SKM-1 (cell line): ENCODE results near the gene AATK.
"Not testable (repeated sequence)": the region's sequence is repeated elsewhere in the genome, so short reads cannot be mapped to it uniquely, and the experiment has no call there.

Experiments
- DNase-seq: peaks from one replicate; lab custom pipeline; 2025; ENCODE audit not compliant: unreplicated experiment; lab: John Stamatoyannopoulos, UW

The AATK gene

DNA sequence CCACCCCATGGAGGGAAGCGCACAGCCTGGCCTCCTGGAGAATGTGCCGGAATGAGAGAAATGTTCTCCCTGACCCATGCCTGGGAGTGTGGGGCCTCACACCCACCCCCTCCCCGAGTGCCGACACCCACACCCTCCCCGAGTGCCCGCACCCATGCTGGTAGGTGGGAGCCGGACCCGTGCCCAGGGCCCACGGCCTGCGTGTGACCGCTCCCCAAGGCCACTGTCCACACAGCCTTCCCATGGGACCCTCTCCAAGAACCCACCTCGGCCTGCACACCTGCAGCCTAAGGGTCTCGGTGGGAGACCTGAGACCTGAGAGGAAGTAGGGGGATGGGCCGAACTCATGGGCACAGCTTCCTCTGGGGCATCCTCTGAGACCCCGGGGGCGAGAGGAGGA lies 4.0 kb downstream of the AATK start:
- no peak for DNase-seq

DNA sequence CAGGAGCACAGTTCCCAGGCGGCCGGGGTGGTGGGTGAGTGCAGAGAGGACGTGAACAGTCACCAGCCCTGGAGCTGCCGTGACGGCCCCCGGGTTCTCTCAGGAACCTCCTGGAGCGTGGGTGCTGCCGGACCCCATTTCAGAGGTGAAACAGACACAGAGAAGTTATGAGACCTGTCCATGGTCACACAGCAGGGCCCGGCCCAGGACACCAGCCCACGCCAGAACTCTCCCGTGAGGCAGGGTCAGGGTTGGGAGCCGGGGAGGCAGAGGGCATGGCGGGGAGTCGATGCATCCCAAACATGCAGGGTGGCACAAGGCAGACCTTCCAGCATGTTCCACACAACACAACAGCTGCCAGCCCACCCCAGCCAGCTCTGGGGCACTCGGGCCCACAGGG lies 4.5 kb downstream of the AATK start:
- DNase-seq = no peak

DNA sequence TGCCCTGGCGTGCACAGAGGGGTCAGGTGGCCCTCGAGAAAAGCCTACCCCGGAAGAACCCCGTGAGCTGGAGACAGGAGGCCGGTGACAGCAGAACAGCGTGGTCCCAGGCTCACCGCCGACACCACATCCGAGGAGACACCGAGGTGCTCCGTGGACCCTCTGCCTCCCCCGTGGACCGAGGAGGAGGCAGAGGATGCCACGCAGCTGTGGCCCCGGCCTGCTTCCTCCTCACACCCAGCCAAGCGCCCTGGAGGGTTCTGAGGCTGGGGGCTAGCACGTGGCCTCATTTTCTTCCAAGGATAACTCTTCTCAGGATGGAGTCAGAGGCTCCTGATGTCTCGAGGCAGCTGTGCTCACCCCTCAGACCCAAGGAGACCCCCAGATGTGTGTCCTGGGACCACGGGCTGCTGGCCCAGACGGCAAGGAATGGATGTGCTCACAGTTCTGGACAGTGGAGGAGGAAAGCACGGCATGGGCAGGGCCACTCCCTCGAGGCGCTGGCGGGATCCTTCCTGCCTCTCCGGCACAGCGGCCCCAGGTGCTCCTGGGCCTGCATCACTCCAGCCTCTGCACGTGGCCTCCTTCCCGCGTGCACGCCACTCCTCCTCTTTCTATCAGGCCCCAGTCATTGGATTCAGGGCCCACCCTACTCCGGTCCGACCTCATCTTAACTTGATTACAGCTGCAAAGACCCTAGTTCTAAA lies 5.1 kb downstream of the AATK start:
- DNase-seq = no peak

DNA sequence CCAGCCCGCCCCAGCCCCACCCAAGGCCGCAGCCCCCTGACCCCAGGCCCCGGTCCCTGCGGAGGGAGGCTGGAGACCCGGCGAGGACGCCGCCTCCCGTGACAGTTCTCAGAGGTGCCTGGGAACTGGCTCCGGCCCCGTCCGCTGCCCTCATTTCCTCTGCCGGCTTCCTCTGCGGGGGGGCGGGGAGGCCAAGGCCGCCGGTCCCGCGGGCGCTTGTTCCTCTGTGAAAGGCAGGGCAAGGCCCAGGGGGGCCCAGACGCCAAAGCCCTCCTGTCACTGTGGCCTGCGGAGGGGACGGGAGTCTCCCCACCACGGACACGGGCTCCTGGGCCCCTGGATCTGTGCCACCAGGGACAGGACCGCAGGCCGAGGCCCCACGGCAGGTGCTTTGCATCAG lies 5.7 kb downstream of the AATK start:
- no peak for DNase-seq

DNA sequence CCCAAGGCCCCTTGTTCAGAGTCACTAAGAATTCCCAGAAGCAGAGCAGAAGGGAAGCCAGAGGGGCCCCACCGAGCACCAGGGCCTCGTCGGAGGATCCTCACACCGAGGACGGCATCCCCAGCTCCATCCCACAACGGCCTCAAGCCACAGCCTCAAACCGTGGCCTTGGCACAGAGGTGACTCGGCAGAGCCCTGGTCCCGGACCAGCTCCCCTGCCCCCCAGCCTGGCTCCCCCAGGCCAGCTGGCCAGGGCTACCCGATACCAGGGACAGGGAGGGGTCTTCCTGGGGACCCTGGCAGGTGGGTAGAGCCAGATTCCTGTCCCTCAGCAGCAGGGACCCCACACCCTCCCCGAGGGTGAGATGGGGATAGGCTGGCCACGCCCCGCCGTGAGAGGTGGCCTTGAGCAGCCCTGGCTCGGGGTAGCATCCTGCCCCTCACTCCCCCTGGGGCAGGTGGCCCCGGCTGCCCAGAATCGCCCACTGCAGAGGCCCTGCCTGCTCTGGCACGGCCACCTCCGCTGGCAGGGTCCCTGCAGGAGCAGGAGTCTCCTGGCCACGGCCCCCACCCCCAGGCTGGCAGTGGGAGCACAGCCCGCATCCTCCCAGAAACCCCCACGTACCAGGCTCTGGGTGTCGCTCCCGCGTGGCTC lies 6.3 kb downstream of the AATK start:
- no peak for DNase-seq

DNA sequence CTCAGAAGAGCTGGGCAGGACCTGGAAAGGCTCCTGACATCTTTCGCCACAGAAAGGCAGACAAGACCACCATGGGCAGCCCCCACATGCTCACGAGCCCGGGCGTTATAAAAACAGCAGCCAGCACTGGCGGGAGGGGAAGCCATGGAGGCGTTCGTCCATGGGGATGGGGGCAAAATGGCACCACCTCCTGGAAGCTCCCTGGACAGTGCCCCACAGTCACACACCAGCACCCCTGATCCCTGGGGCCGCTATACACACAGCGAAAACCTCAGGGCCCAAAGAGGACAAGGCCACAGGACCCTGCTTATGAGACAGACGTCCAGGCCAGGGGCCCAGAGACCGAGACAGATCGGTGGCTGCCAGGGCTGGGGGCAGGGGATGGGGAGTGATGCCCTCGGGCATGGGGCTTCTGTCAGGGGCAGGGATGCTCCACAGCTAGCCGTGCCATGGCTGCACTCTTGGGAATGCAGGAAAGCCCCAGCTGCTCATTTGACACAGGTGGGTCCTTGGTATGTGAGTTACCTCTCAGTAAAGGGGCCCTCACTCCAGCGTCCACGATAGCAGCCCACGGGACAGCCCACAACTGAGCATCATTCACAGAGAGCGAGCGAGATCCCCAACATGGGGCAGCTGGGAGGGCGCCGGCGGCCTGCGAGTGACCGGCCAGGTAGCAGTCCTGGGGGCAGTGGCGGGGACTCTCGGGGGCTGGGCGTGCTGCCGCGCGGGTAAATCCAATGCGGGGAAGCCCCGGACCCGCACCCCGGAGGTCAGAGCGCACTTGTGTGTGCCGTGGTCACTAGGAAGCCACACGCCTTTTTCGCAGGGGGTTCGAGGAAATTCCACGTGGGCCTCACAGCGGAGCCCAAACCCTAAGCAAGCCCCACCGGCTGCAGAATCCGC lies 7.1 kb downstream of the AATK start:
- DNase-seq = no peak

DNA sequence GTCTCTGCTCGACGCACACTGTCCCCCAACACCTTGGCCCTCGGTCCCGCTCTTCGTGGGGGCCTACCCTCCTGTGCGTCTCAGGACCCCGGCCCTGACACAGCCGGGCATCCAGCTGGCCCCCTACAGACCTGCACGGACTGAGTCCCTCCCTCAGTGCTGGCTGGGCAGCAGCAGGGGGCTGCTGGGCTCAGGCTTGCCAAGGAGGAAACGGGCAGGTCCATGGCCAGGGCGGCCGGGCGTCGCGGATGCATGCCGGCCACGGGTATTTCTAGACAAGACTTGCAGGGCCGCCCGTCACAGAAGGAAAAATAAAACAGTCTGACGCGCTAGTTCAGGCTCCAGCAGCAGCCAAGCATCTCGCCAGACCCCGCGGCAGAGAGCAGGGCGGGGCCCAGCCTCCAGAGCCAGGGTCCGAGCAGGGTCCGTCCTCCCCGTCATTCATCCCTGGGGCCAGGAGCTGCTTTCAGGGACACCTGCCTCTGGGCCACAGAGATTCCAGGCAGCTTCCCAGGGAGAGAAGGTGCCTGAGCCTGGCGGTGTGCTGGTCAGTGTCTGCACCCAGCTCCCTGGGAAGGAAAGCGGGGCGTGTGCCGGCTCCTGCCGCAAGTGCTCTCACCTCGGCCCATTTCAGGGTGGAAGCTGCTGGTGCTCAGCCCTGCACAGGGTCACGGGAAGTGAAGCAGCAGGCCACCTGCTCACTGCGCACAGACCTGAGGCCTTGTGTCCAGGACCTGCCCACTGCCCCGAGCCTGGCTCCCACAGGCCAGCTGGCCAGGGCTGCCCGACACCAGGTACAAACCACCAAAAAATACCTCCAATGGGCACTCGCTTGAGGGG lies 8.0 kb downstream of the AATK start:
- DNase-seq = no peak

DNA sequence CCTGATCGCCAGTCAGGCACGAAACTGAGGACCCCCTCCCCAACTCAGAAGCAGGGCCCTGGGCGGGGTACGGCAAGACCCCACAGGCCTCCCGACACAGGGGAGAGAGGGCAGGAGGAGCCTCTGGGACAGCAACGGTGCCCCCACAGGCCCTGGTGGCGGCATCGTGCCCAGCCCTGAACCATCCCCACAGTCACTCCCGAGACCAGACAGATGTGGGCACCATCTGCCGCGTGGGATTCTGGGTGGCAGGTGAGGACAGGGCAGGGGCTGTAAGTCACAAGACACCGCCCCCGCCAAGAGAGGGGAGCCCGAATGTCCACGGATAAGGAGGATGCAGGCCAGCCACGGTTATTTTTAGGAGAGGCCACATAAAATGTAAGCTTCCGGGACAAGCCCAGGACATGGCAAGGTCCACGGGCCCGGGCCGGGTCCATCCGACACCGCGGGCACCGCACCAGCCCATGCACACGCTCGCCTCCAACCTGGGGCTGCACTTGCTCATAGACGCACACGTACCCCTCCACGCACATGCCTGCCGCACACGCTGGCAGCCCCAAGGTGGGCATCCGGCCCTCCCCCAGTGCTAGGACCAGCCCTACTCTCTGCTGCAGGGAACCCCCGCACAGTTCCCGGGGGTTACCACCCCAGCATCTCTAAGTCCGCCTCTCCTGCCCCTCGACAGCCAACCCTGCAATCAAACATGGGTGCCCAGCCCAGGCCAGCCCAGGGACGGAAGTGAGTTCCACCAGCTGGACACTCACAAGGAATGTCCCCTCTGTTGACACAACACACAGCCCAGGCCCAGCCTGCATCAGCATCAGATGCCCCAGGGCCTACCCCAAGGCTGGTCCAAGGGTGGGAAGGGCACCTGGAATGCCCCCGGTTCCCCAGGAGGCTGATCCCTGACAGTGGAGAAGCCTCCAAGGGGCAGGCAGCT lies 8.9 kb downstream of the AATK start:
- no peak for DNase-seq

DNA sequence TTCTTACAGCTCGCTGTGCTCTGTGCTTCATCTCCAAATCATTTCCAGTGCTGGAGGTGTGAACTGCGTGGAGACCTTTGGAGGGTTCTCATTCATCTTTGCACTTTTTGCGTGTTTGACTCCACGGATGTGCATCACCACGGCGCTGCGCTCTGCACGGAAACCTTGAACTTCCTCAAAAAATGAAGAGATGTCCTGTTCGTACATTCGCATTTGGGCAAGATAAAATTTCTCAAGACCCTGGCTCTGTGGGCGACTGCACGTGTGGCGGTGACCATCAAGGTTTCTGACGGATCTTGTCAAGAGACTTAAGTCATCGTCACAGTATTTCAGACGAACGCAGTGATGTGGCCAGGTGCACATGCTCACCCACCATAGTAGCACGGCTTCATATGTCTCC lies 11.1 kb downstream of the AATK start:
- DNase-seq = no peak

DNA sequence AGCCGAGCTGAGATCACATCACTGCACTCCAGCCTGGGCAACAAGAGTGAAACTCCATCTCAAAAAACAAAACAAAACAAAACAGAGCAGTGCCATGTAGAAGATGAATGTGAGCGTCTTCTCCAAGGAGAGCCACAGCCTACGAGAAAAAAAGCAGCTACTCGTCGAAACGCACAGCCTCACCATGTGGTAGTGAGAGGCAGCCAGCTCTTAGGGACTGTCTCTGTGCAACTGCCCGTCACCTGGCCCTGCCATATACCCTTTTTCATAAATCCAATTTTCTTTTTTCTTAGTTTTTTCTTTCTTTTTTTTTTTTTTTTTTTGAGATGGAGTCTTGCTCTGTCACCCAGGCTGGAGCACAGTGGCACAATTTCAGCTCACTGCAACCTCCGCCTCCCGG lies 12.0 kb downstream of the AATK start:
- not testable (repeated sequence) for DNase-seq

DNA sequence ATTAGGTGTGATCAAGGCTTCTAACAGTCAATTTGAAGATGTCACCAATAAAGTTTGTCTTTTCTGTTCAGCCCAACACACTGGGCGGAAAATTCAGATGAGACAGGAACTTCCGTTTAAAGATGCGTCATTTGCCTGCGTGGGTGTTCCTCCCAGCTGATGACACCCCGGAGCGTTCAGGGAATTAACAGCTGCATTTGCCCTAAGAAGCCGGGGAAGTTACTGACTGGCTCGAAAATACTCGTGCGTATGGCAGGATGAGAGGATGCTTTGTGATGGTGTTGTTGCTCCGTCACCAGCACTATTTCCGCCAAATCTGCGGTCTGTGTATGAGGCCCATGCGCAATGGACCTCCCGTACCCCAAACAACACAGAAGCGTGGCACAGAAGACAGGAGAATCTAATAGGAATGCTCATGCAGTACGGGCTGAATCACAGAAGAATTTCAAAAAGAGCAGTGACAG lies 12.6 kb downstream of the AATK start:
- DNase-seq = no peak

DNA sequence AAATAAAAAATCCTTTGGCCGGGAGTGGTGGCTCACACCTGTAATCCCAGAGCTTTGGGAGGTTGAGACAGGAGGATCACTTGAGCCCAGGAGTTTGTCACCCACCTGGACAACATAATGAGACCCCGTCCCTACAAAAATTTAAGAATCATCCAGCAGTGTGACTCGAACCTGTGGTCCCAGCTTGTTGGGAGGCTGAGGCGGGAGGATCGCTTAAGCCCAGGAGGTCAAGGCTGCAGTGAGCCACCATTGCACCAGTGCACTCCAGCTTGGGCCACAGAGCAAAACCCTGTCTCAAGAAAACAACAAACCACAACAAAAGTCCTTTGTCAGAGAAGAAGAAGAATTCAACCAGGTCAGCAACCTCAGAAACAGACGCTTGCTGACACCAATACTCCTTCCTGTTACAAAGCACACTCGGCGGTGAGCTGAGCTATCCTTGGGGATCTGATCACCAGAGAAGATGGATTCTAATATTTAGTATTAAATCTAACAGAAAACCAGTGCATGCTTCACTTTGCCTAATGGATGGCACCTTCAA lies 13.7 kb downstream of the AATK start:
- DNase-seq = no peak

DNA sequence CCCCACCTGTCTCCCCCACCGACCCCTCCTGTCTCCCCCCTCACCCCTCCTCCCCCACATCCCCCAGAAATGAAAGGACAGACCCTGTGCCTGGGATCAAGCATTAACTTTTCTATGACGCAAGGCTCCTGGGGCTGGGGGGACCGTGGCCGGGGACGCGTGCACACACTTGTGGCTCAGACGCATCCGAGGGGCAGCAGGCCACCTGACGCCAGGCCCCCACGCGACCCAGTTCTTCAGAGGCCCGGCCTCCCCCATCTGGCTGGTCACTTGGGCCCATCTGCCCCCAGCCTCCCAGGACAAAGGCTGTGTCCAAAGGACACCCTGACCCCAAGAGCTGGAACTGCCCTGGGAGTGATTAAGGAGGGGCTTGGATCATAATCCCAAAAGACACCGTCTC lies 14.7 kb downstream of the AATK start:
- no peak for DNase-seq

DNA sequence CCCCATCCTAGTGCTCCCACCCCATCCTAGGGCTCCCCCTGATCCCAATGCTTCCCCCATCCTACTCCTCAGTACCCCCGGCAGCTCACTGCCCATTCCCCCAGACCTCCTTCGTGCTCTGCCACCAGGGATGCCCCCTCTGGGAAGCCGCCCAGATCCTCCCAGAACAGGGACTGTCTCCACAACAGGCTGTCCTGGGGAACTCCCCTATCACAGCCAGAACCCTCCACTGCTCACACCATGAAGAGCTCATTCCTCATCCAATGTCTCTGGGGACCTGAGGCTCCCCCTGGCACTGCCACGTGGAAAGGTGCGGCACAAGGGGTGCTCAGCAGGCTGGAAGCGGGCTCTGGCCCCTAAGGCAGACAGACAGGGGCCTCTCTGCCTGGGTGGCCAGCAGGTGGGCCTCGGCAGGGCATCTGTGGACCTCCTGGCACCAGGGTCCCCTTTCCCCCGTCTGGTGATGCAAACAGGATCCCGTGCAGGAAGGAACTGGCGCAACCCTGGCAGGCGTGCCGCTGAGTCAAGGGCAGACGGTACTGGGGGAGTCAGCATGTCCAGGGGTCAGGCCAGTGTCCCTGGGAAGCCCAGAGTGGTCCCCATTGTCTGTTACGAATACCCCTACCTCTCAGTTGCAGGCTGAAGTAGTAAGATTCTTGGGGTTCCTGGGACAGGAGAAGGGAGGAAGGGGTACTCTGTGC lies 15.5 kb downstream of the AATK start:
- DNase-seq = peak; percentile 18

DNA sequence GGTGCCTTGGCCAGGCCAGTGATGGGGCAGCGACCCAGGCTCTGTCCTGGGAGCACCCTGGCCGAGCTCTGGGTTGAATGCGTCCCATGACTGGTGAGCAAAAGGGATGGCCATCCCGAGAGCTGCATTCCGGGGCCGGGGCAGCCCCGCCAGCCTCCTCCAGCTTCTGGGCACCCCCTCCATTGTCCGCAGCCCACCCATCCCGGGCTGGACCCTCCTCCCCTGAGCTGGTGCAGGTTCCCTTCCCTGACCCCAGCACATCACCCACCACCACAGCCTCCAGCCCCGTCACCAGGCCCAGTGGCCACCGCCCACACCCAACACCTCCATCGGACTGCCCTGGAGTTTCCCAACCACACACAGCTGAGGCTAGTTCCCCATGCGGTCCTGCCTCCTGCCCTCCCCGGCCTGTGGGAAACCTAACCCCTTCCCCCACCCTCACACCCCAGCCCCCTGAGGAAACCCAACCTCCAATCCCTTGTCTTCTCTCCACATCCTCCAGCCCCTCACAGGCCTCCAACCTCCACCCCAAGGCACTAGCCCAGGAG lies 17.0 kb downstream of the AATK start:
- no peak for DNase-seq

DNA sequence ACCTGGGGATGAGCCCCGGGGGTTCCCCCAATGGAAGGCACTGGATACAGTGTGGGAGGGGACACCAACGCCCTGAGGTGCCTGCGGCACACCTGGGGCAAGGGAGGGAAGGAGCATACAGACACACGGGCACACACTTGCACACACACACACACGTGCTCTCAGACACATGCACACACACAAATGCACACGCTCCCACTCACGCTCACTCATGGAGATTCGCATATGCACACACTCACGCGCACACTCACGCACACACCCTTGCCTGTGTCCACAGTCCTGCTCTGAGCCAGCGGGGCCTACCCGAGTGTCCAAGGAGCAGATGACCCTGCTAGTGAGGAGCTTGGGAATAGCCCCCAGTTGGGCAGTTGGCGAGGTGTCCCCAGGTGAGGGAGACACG lies 17.4 kb downstream of the AATK start:
- no peak for DNase-seq

DNA sequence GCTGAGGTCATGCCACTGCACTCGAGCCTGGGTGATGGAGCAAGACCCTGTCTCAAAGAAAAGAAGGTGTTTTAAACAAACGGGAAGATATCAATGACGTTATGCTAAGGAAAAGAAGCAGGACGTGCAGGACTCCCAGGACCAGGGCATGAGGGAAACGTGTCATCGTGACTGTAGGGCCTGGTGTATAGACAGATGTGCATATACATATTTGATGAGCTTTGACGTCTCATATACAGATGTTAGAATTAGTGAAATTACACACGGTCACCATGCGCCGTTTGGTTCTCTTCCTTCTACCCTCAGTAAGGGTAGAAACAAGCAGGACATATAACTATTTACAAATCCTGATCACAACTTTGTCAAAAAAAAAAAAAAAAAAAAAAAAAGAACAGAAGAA lies 18.3 kb downstream of the AATK start:
- no peak for DNase-seq

DNA sequence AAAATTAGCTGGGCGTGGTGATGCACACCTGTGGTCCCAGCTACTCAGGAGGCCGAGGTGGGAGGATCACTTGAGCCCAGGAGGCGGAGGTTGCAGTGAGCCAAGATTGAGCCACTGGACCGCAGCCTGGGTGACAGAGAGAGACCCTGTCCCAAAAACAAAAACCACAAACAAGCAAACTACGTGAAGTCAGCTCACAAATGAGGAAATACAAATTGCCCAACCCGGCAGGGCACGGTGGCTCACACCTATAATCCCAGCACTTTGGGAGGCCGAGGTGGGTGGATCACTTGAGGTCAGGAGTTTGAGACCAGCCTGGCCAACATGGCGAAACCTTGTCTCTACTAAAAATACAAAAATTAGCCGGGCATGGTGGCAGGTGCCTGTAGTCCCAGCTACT lies 19.8 kb downstream of the AATK start:
- not testable (repeated sequence) for DNase-seq

DNA sequence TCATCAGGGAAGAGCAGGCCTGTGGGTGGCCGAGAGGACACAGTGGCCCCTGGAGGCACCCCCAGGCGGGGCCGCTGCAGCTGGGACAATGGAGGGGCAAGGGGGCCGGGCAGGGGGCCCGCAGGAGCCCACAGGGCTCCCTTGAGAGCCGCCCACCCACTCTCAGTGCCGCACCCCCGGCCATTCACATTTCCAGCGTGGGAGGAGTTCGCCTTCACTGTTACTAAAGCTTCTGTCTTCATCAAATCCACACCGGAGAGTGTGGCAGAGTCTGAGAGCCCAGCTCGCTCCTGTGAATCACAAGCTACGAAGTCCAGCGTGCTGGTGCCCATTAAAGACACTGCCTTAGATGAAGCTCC lies 21.6 kb downstream of the AATK start:
- no peak for DNase-seq
